PC-3 (cell line): ENCODE measurements around the gene IL9.

Experiments used
- EZH2 ChIP-seq: fragments of 300-600 bp; sonication (generic); IDR thresholded peaks from one replicate; pipeline ENCODE4 v1.6.1; 2017; ENCODE audit warnings: antibody characterized with exemption, mild to moderate bottlenecking, low read length; ENCODE audit not compliant: unreplicated experiment
- TF ChIP-seq, protein P1 (sequence below): fragments of 300-600 bp; sonication (generic); conservative IDR thresholded peaks from 2 replicates; pipeline ENCODE4 v1.5.1; 2017; ENCODE audit warnings: antibody characterized with exemption, low read depth, mild to moderate bottlenecking, low read length

GRCh38 chr5:135944564-135944963 is 48.9 kb upstream of the IL9 start:
- TF ChIP-seq, protein P1, sequence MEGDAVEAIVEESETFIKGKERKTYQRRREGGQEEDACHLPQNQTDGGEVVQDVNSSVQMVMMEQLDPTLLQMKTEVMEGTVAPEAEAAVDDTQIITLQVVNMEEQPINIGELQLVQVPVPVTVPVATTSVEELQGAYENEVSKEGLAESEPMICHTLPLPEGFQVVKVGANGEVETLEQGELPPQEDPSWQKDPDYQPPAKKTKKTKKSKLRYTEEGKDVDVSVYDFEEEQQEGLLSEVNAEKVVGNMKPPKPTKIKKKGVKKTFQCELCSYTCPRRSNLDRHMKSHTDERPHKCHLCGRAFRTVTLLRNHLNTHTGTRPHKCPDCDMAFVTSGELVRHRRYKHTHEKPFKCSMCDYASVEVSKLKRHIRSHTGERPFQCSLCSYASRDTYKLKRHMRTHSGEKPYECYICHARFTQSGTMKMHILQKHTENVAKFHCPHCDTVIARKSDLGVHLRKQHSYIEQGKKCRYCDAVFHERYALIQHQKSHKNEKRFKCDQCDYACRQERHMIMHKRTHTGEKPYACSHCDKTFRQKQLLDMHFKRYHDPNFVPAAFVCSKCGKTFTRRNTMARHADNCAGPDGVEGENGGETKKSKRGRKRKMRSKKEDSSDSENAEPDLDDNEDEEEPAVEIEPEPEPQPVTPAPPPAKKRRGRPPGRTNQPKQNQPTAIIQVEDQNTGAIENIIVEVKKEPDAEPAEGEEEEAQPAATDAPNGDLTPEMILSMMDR = no peak
- TF ChIP-seq EZH2 = no peak
